Activated CD8-positive, alpha-beta memory T cell treated with anti-CD3 and anti-CD28 coated beads, Interleukin-2, amount 10 ng/mL, durations not matched to agents 7 days and 5 days (primary cell): ENCODE measurements around the gene SYNPO. TPM values are rescaled to one million over a fixed set of nuclear protein-coding genes. Genes with fewer than 3 reads are reported as not detected.

Source experiments
- ATAC-seq: fragments of 150-1000 bp; cut with Tn5 transposase; one replicate; pipeline ENCODE4 v1.10.0; 2021; ENCODE audit warnings: moderate library complexity
- CTCF ChIA-PET: fragments of 350-600 bp; sonication (Branson Sonifier 250); formaldehyde crosslinking; loops from one replicate; lab custom pipeline; 2021; ENCODE audit warnings: antibody characterized with exemption; lab: Charles Lee
- DNase-seq: peaks from one replicate; pipeline ENCODE4 v3.0.0-alpha.2; 2020
- H3K27ac Mint-ChIP-seq: one replicate; pipeline ENCODE4 v1.8.0; 2021; ENCODE audit warnings: mild to moderate bottlenecking, mixed read lengths
- H3K27me3 Mint-ChIP-seq: one replicate; pipeline ENCODE4 v1.8.0; 2021; ENCODE audit warnings: mixed read lengths
- H3K36me3 Mint-ChIP-seq: one replicate; pipeline ENCODE4 v1.8.0; 2021; ENCODE audit warnings: mild to moderate bottlenecking, mixed read lengths
- H3K4me1 Mint-ChIP-seq: one replicate; pipeline ENCODE4 v1.8.0; 2021; ENCODE audit warnings: mixed read lengths
- H3K4me3 Mint-ChIP-seq: one replicate; pipeline ENCODE4 v1.8.0; 2021; ENCODE audit warnings: mild to moderate bottlenecking, moderate library complexity, mixed read lengths
- H3K9me3 Mint-ChIP-seq: one replicate; pipeline ENCODE4 v1.8.0; 2022; ENCODE audit warnings: low read depth, mixed read lengths
- total RNA-seq, 2 experiments: library from RNA; stranded (reverse); gene quantifications; one replicate each; pipeline ENCODE4 v1.2.3, GENCODE V29; 2021

Gene SYNPO
- total RNA-seq, 2 experiments from 2014 or later: 0.05 to 0.09 TPM

DNA sequence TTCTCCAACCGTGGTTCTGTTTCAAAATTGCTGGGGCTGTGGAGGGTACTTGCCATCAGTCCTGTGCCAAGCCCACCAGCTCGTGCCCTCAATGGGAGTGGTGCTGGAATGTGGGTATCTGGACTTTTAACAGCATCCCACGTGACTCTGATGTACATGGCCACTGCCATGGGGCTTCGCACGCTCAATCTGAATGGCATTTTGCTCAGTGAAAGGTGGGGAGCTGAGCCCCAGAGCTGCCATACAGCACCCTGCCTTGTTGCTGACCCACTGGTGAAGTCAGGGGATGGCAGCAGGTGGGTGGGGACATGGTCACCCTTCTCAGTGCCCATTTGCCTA, 16.6 kb upstream of the SYNPO start:
- Mint-ChIP-seq H3K27ac (no peak overlapping the region), H3K27me3 (peaks cover 25% of the 10 kb centered on the region), H3K4me3 (no peak overlapping the region), H3K9me3 (no peaks in the 10 kb centered on the region), H3K4me1 (peaks cover 13% of the 10 kb centered on the region), H3K36me3 (no peaks in the 10 kb centered on the region)
- ATAC-seq (no peak), DNase-seq (no peak)
- CTCF ChIA-PET: no interaction called here

DNA sequence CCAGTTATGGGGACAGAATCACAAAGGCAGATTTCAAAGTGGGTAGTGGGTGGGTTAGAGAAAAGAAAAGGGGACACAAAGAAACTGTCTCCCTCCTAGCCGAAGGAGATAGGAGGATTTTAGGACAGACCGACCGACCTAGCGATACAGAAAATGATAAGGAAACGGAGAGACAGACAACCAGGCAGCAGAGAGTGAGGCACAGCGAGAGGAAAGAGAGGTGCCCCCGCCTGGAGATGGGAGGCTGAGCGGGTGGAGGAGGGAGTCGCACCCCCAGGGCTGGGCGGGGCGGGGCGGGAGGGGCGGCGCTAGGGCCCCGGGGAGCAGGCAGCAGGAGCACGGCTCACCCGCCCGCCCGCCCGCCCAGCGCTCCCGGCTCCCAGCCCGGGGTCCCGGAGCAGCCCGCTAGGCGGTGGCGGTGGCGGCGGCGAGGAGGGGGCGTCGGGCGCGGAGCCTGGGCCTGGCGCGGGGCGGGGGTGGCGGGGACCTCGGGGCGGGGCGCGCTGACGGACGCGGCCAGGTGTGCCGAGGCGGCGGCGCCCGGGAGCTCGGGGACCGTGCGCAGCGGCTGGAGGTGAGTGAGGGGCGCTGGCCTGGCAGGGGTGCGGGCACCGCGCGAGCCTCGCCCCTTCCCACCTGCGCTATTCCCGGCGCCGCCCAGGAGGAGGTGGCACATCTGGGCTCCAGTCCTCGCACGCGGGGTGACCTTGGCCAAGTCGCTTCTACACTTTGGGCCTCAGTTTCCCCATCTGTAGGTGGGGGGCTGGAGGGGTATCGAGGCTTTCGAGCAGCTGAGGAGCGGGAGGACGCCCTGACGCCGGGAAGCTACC, 15.9 kb upstream of the SYNPO start:
- no peak for DNase-seq
- H3K27ac Mint-ChIP-seq: no peak overlapping the region
- peak; percentile 63 for ATAC-seq
- H3K9me3 Mint-ChIP-seq: no peaks in the 10 kb centered on the region
- peaks cover 13% of the 10 kb centered on the region for H3K4me1 Mint-ChIP-seq
- no peaks in the 10 kb centered on the region for H3K36me3 Mint-ChIP-seq
- CTCF ChIA-PET: no interaction called here
- peak overlapping the region; percentile 57 for H3K4me3 Mint-ChIP-seq
- H3K27me3 Mint-ChIP-seq: peaks cover 25% of the 10 kb centered on the region

DNA sequence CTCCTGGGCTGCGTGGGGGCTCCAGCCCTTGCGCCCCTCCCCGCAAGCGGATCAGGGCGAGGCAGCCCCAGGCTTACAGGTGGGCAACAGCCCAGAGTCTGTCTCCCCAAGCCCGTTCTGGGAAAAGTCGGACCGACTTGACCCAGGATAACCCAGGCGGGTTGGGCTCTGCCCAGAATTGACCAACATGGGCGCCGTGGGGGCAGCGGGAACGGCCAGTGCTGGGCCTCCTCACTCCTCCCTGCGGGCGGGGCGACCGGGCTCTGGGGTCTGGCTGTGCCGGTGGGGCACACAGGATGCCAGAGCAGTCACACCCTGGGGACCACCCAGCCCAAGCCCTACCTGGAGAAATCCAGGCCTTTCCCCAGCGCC, 15.3 kb upstream of the SYNPO start:
- no peaks in the 10 kb centered on the region for H3K9me3 Mint-ChIP-seq
- DNase-seq (no peak), ATAC-seq (no peak)
- no peaks in the 10 kb centered on the region for H3K36me3 Mint-ChIP-seq
- no peak overlapping the region for H3K4me3 Mint-ChIP-seq
- H3K4me1 Mint-ChIP-seq: peaks cover 13% of the 10 kb centered on the region
- CTCF ChIA-PET: no interaction called here
- H3K27ac Mint-ChIP-seq: no peak overlapping the region
- peaks cover 25% of the 10 kb centered on the region for H3K27me3 Mint-ChIP-seq

DNA sequence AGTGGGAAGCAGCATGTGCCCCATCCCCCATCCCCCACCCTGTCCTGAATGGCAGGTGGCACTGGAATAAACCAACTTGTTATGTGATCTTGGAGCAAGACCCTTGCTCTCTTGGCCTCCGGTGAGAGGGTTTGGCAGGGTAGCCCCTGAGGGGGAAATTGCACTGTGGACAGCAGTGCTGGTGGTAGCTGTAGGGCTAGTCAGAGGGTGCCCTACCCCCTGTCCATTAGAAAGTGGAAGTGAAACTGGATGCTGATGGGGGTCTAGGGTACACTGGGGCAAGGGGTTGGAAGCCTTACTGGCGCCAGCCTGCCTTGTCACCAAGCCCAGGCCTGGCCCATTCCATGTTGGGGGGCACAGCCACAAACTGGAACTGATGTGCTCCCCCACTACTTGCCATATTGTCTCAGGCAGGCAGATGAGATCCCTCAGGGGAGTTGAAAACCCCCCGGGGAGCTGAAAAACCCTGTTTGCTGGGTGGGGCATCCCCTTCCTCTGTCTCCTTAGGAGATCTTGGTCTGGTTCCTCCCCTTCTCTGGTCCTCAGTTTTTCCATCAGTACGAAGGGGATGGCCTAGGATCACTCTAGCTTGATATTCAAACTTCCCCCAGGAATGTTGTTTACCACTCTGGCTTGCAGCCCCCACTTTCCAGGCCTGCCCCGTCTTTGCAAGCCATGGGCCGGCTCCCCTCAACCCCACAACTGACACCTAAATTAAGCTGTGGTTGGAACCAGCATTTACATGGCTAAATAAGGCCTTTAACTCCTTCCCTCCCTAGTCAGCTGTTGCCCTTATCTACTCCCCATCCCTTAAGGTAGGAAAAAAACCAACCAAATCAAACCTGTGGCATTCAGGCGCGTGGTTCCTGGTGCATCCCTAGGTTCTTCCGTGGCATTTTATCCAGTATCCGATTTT, 14.4 kb upstream of the SYNPO start:
- H3K4me3 Mint-ChIP-seq: no peak overlapping the region
- H3K9me3 Mint-ChIP-seq: no peaks in the 10 kb centered on the region
- no peak overlapping the region for H3K27ac Mint-ChIP-seq
- H3K4me1 Mint-ChIP-seq: peaks cover 13% of the 10 kb centered on the region
- CTCF ChIA-PET: no interaction called here
- DNase-seq (no peak), ATAC-seq (no peak)
- H3K36me3 Mint-ChIP-seq: no peaks in the 10 kb centered on the region
- peaks cover 25% of the 10 kb centered on the region for H3K27me3 Mint-ChIP-seq

DNA sequence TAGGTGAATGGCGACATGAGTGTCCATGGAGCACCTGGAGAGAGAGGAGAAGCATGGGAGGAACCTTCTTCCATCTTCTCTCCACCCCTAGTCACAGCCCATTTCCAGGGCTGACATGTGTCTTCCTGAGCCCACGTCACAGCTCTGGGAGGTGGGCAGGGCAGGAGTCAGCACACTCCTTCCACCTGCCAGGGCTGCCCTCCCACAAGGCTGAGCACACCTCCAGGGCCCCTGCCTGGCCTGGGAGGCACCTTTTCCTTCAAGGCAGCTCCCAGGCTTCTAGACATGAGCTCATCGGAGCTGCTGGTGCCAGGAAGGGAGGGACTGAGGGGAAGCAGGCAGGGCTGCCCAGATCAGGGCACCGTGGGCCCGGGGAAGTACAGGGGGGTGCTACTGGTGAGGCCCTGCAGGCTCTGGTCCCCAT, 13.6 kb upstream of the SYNPO start:
- Mint-ChIP-seq H3K4me1 (peaks cover 13% of the 10 kb centered on the region), H3K27me3 (peaks cover 25% of the 10 kb centered on the region), H3K27ac (no peak overlapping the region), H3K36me3 (no peaks in the 10 kb centered on the region), H3K4me3 (no peak overlapping the region), H3K9me3 (no peaks in the 10 kb centered on the region)
- ATAC-seq (no peak), DNase-seq (no peak)
- CTCF ChIA-PET: no interaction called here

DNA sequence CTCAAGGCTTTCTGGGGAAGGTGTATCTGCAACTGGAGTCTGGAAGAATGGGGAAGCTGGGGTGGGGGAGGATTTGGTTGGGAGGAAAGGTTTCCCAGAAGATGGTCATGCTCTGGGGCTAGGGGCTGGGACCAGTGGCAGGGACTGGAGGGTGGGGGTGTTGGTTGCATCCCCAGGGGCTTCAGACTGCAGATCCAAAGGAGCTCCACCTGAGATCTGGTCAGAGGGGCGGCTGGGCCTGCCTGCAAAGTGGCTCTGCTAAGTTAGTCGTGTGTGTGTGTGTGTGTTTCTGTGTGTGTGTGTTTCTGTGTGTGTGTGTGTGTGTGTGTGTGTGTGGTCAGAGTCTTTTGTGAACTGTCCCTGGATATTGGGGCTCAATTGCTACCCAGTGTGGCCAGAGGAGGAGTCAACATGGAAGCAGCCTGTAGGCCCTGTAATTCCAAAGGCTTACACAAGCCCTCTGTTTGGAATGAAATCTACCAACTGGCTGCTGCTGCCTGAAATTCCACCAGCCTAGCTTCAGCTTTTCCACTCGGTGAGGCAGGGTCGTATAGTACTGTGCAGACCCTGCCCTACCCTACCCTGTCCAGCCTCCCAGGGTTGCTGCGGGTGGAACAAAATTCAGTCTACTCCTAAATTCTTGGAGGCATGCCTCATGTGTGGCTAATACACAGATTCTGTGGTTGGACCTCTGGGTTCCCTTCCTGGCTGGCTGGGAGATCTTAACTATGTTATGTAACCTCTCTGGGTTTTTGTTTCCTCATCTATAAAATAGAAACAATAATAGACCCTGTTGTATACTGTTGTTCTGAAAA, 12.5 kb upstream of the SYNPO start:
- H3K27me3 Mint-ChIP-seq: peaks cover 23% of the 10 kb centered on the region
- ATAC-seq (no peak), DNase-seq (no peak)
- H3K4me3 Mint-ChIP-seq: no peak overlapping the region
- no peaks in the 10 kb centered on the region for H3K9me3 Mint-ChIP-seq
- H3K4me1 Mint-ChIP-seq: peaks cover 13% of the 10 kb centered on the region
- no peak overlapping the region for H3K27ac Mint-ChIP-seq
- CTCF ChIA-PET: no interaction called here
- no peaks in the 10 kb centered on the region for H3K36me3 Mint-ChIP-seq

DNA sequence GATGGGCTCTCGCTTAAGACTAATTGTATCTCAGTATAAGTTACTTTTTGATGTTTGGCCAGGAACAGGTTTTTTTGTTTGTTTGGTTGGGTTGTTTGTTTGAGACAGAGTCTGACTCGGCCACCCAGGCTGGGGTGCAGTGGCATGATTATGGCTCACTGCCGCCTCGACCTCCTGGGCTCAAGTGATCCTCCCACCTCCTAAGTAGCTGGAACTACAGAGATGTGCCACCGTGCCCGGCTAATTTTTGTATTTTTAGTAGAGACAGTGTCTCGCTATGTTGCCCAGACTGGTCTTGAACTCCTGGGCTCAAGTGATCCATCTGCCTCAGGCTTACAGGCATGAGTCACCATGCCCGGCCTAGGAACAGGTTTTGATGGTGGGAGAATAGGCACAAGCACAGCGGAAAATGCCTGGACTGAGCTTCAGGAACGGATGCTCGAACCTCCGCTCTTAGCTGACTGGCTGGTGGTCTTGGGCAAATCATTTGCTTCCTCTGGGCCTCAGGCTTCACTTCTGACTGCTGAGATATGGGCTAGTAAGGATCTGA, 11.4 kb upstream of the SYNPO start:
- CTCF ChIA-PET: interaction anchor here (1.2 kb wide), 1 partner anchor 609 kb away, joined by 3 read pairs; no protein-coding TSS in a partner anchor
- H3K27me3 Mint-ChIP-seq: peaks cover 13% of the 10 kb centered on the region
- H3K4me1 Mint-ChIP-seq: peaks cover 4% of the 10 kb centered on the region

DNA sequence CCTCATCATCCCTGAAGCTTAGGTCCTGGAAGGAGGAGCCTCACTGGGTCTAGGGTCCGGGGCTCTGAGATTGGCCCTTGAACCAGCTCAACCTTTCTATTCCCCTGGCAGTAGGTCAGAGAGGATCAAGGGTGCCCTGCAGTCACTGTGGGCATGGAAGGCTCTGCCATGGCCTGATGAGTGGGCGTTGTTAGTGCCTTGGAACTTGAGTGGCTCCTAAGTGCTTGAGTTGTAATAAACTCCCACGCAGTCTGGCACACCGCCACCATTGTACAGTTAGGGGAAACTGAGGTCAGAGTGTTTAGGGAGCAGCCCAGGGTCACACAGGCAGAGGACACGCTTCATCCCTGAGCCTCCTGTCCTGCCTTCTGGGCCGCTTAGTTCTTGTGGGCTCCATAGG, 10.4 kb upstream of the SYNPO start:
- no peaks in the 10 kb centered on the region for H3K4me1 Mint-ChIP-seq
- no peak overlapping the region for H3K4me3 Mint-ChIP-seq
- H3K36me3 Mint-ChIP-seq: no peaks in the 10 kb centered on the region
- DNase-seq: no peak
- no peaks in the 10 kb centered on the region for H3K9me3 Mint-ChIP-seq
- no peak for ATAC-seq
- no peak overlapping the region for H3K27ac Mint-ChIP-seq
- CTCF ChIA-PET: interaction anchor here (1.2 kb wide), 1 partner anchor 608 kb away, joined by 3 read pairs; no protein-coding TSS in a partner anchor
- H3K27me3 Mint-ChIP-seq: peaks cover 9% of the 10 kb centered on the region

More for the DNA sequence above, 11.4 kb upstream of the SYNPO start:
- DNase-seq (no peak), ATAC-seq (no peak)
- H3K36me3 Mint-ChIP-seq: no peaks in the 10 kb centered on the region
- H3K27ac Mint-ChIP-seq: no peak overlapping the region
- H3K4me3 Mint-ChIP-seq: no peak overlapping the region
- no peaks in the 10 kb centered on the region for H3K9me3 Mint-ChIP-seq

DNA sequence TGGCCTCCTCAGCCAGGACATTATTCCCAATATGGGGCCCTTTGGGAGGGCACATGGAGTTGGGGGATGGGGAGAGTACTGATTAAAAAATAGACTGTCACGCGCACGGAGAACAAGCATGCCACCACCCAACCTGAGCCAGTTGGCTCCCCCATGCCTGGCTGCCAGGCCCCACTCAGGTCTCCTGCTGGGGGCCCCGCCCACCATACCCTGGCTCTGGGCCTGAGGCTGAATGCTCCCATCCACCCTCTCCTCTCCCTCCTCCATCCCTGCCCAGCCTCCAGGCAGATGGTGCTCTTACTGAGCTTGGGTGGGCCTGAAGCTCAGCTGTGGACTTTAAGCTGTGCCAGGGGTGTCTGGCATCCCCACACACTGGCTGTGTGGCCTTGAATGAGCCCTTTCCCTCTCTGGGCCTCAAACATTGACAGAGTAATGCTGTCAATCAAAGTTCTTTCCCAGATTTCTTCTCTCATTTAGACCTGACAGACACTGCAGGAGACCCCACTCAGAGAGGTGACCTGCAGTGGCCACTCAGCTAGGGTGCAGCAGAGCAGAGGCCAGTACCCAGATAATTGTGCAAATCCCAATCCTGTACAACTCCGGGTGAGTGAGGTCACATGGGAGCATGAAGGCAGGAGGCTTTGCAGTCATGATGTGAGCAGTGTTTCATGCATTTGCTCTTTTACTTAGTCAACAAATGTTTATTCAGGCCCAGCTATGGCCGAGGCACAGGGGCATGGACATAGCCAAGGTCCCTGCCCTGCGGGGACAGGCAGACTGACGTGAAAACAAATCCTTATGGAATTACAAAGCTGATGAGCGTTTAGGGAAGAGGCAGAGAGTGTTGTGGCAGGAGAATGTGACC, 9.8 kb upstream of the SYNPO start:
- Mint-ChIP-seq H3K4me3 (no peak overlapping the region), H3K9me3 (no peaks in the 10 kb centered on the region), H3K4me1 (no peaks in the 10 kb centered on the region), H3K27me3 (peaks cover 10% of the 10 kb centered on the region), H3K36me3 (no peaks in the 10 kb centered on the region), H3K27ac (no peak overlapping the region)
- CTCF ChIA-PET: interaction anchor here (1.2 kb wide), 1 partner anchor 608 kb away, joined by 3 read pairs; no protein-coding TSS in a partner anchor
- ATAC-seq (no peak), DNase-seq (no peak)

DNA sequence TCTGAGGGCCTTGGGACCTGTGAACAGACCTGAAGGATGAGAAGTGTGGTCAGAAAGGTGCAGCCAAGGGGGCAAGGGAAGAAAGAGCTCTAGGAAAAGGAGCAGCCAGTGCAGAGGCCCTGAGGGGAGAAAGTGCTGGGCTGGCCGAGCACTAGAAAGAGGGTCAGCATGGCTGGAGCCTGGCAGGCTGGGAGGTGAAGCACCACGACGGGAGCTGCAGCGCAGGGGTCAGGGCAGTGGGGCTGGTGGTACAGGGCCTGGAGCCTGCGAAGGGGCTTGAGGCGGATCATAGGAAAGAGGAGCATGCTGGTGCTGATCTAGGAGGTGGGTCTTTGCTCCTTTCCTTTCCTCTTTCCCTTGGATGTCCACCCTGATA, 9.1 kb upstream of the SYNPO start:
- CTCF ChIA-PET: interaction anchor here (0.7 kb wide), 1 partner anchor 86 kb away, joined by 3 read pairs; no protein-coding TSS in a partner anchor
- no peak for ATAC-seq
- H3K27me3 Mint-ChIP-seq: peaks cover 9% of the 10 kb centered on the region

DNA sequence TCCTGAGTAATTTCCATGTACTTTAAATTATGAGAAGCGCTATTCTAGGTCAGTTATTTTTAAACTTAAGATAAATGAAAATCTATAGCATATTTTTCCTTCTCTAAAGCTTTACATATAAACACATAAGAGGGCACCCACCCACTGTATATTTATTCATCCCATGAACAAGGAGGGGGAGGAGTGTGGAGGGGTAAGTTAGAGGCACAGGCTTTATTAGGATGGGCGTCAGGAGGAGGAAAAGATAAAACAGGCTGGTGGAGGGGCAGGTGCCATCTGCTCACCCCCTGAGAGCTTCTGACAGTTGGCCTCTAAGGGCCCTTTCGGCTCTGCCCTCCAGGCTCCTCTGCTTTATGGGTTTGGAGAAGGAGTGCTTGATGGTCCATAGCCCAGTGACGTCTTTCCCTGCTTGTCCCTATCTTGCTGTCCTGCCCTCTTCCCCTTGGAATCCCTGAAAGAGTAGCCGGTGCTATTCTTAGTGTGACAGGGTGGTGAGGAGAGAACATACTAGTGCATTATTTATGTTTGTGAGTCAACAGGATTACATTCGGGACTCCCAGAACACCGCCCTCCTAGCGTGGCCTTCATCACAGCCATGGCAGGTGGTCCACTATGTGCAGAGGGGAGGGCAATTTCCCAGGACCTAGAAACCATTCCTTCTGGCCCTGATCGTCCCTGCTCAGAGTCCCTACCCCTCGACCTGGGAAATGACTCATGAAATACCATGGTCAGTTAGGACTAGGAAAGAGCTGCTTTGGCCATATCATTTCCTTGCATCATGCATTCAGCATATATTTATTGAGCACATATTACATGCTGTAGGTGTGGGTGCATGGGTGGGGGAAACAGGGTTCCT, 7.9 kb upstream of the SYNPO start:
- no peak for DNase-seq
- H3K9me3 Mint-ChIP-seq: no peaks in the 10 kb centered on the region
- no peaks in the 10 kb centered on the region for H3K4me1 Mint-ChIP-seq
- H3K36me3 Mint-ChIP-seq: no peaks in the 10 kb centered on the region
- no peak overlapping the region for H3K27ac Mint-ChIP-seq
- peaks cover 17% of the 10 kb centered on the region for H3K27me3 Mint-ChIP-seq
- H3K4me3 Mint-ChIP-seq: no peak overlapping the region
- no peak for ATAC-seq
- CTCF ChIA-PET: interaction anchor here (0.7 kb wide), 1 partner anchor 87 kb away, joined by 3 read pairs; no protein-coding TSS in a partner anchor

More for the DNA sequence above, 9.1 kb upstream of the SYNPO start:
- H3K4me1 Mint-ChIP-seq: no peaks in the 10 kb centered on the region
- no peak overlapping the region for H3K4me3 Mint-ChIP-seq
- no peak overlapping the region for H3K27ac Mint-ChIP-seq
- H3K9me3 Mint-ChIP-seq: no peaks in the 10 kb centered on the region
- DNase-seq: no peak
- H3K36me3 Mint-ChIP-seq: no peaks in the 10 kb centered on the region
